Measurements from ENCODE around the gene ID2. TPM values are rescaled to one million over a fixed set of nuclear protein-coding genes. Genes with fewer than 3 reads are reported as not detected.

Gene ID2
- total RNA-seq, 3 donors from 2014 or later (not counting 1 experiment from before 2014, with no cell fraction given): 185 to 209 (median 191) TPM

- H3K4me3 Mint-ChIP-seq: no peak overlapping the region
- no peaks in the 10 kb centered on the region for H3K36me3 ChIP-seq (ENCODE audit: control insufficient read depth, insufficient read depth, low read length)
- H3K4me3 ChIP-seq (ENCODE audit: low read length): no peak overlapping the region
- ATAC-seq: no peak
- no peaks in the 10 kb centered on the region for H3K27me3 ChIP-seq (ENCODE audit: control insufficient read depth, insufficient read depth, low read length)
- H3K4me1 ChIP-seq (ENCODE audit: control insufficient read depth, insufficient read depth, low read length): peaks cover 14% of the 10 kb centered on the region
- H3K9me3 Mint-ChIP-seq: no peaks in the 10 kb centered on the region
- H3K27ac ChIP-seq (ENCODE audit: low read length): no peak overlapping the region
- intact Hi-C loops (cut with micrococcal nuclease): no loop called here
- peaks cover 5% of the 10 kb centered on the region for H3K9me3 ChIP-seq (ENCODE audit: control insufficient read depth, insufficient read depth, low read length)
- DNase-seq: no peak
- H3K27me3 Mint-ChIP-seq (ENCODE audit: low read depth in 2 of 2): no peaks in the 10 kb centered on the region
- TF ChIP-seq, protein P1, sequence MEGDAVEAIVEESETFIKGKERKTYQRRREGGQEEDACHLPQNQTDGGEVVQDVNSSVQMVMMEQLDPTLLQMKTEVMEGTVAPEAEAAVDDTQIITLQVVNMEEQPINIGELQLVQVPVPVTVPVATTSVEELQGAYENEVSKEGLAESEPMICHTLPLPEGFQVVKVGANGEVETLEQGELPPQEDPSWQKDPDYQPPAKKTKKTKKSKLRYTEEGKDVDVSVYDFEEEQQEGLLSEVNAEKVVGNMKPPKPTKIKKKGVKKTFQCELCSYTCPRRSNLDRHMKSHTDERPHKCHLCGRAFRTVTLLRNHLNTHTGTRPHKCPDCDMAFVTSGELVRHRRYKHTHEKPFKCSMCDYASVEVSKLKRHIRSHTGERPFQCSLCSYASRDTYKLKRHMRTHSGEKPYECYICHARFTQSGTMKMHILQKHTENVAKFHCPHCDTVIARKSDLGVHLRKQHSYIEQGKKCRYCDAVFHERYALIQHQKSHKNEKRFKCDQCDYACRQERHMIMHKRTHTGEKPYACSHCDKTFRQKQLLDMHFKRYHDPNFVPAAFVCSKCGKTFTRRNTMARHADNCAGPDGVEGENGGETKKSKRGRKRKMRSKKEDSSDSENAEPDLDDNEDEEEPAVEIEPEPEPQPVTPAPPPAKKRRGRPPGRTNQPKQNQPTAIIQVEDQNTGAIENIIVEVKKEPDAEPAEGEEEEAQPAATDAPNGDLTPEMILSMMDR (IDR thresholded peaks at IDR 0.05): no peak
- H3K36me3 Mint-ChIP-seq: no peaks in the 10 kb centered on the region
- no peak overlapping the region for H3K27ac Mint-ChIP-seq
- H3K4me1 Mint-ChIP-seq: peaks cover 6 to 7% of the 10 kb centered on the region in 2 donors
- 93% methylated on average over 7 of the region's 7 CpGs for WGBS (ENCODE audit: insufficient coverage)
These were observed 38.4 kb upstream of the ID2 start for GRCh38 chr2:8643250-8643995.

GRCh38 chr2:8643996-8644356 lies 37.9 kb upstream of the ID2 start:
- ATAC-seq: no peak
- TF ChIP-seq, protein P1 (IDR thresholded peaks at IDR 0.05): no peak
- no peak overlapping the region for H3K27ac Mint-ChIP-seq

GRCh38 chr2:8644605-8645175 lies 37.2 kb upstream of the ID2 start:
- Mint-ChIP-seq H3K27me3 (ENCODE audit: low read depth in 2 of 2) (no peaks in the 10 kb centered on the region), H3K4me3 (no peak overlapping the region), H3K4me1 (peaks cover 6 to 7% of the 10 kb centered on the region in 2 donors), H3K9me3 (no peaks in the 10 kb centered on the region), H3K36me3 (no peaks in the 10 kb centered on the region), H3K27ac (no peak overlapping the region)
- 69% methylated on average over 19 of the region's 19 CpGs for WGBS (ENCODE audit: insufficient coverage)
- intact Hi-C loops (cut with micrococcal nuclease): no loop called here
- Histone ChIP-seq H3K4me3 (ENCODE audit: low read length) (no peak overlapping the region), H3K9me3 (ENCODE audit: control insufficient read depth, insufficient read depth, low read length) (peaks cover 5% of the 10 kb centered on the region), H3K27me3 (ENCODE audit: control insufficient read depth, insufficient read depth, low read length) (no peaks in the 10 kb centered on the region), H3K27ac (ENCODE audit: low read length) (no peak overlapping the region), H3K4me1 (ENCODE audit: control insufficient read depth, insufficient read depth, low read length) (peaks cover 14% of the 10 kb centered on the region), H3K36me3 (ENCODE audit: control insufficient read depth, insufficient read depth, low read length) (no peaks in the 10 kb centered on the region)
- DNase-seq (no peak), ATAC-seq (peak; percentile 15 to 74 (median 61))
- TF ChIP-seq, protein P1 (IDR thresholded peaks at IDR 0.05): no peak

More at GRCh38 chr2:8643996-8644356, 37.9 kb upstream of the ID2 start:
- H3K27ac ChIP-seq (ENCODE audit: low read length): no peak overlapping the region
- Mint-ChIP-seq H3K4me1 (peaks cover 6 to 7% of the 10 kb centered on the region in 2 donors), H3K4me3 (no peak overlapping the region), H3K36me3 (no peaks in the 10 kb centered on the region), H3K27me3 (ENCODE audit: low read depth in 2 of 2) (no peaks in the 10 kb centered on the region), H3K9me3 (no peaks in the 10 kb centered on the region)
- H3K4me3 ChIP-seq (ENCODE audit: low read length): no peak overlapping the region
- intact Hi-C loops (cut with micrococcal nuclease): no loop called here
- 98% methylated on average over 5 of the region's 5 CpGs for WGBS (ENCODE audit: insufficient coverage)
- DNase-seq: no peak
- H3K36me3 ChIP-seq (ENCODE audit: control insufficient read depth, insufficient read depth, low read length): no peaks in the 10 kb centered on the region
- H3K9me3 ChIP-seq (ENCODE audit: control insufficient read depth, insufficient read depth, low read length): peaks cover 5% of the 10 kb centered on the region
- H3K4me1 ChIP-seq (ENCODE audit: control insufficient read depth, insufficient read depth, low read length): peaks cover 14% of the 10 kb centered on the region
- no peaks in the 10 kb centered on the region for H3K27me3 ChIP-seq (ENCODE audit: control insufficient read depth, insufficient read depth, low read length)
